ENCODE data around the gene MORN5. TPM values are rescaled to one million over a fixed set of nuclear protein-coding genes. Genes with fewer than 3 reads are reported as not detected.

Gene MORN5
- total RNA-seq, 1 donor from 2014 or later, result not detected

DNA sequence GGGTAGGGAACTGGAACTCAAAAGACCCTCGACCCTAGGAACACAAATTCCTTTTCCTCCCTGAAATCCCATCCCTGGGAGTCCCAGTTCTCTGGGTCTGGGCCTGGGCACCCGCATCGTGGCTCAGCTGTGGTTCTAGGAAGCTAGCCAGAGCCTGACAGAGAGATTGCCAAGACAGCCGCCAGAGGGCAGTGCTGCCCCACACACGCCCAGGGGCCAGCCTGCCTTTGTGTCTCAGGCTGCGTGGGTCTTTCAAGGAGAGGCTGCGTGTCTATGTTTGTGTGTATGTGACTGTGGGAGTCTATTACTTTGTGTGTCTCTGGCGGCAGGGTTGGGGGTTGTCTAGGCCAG lies 34.6 kb upstream of the MORN5 start:
- peak; percentile 92 for DNase-seq

DNA sequence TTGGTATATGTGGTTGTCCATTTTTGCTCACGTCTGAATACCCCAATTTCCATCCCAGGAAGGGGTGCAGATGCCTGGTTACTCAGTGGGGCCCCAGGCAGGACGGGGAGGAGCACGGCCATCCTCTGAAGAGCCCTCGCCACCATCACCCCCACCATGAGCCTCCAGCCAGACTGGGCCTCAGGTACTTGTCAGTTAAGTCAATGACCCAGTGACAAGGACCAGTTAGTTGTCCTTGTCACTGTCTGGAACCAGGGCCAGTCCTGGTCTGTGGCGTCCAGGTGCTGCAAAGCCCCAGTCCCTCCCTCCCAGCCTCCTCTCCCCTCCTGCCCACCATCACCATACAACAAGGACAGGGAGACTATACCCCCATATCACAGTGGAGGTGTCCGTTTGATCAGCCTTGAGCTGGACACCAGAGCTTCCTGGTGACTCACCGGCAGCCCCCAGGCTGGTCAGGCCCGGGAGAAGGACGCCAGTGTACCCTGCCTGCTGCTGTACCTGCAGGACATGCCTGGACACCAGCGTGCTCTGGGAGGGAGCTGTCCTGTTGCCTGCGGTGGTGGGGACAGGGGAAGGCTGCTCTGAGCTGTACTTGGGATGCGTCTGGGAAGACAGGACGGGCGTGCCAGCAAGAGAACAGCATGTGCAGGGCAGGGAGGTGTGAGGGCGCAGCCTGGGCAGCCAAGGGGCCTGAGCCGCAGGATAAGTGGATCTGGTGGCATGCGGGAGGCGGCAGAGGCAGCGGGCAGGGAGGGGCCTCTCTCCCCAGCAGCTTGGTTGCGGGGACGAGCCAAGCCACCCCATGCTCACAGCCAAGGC lies 34.0 kb upstream of the MORN5 start:
- DNase-seq, result peak; percentile 54

DNA sequence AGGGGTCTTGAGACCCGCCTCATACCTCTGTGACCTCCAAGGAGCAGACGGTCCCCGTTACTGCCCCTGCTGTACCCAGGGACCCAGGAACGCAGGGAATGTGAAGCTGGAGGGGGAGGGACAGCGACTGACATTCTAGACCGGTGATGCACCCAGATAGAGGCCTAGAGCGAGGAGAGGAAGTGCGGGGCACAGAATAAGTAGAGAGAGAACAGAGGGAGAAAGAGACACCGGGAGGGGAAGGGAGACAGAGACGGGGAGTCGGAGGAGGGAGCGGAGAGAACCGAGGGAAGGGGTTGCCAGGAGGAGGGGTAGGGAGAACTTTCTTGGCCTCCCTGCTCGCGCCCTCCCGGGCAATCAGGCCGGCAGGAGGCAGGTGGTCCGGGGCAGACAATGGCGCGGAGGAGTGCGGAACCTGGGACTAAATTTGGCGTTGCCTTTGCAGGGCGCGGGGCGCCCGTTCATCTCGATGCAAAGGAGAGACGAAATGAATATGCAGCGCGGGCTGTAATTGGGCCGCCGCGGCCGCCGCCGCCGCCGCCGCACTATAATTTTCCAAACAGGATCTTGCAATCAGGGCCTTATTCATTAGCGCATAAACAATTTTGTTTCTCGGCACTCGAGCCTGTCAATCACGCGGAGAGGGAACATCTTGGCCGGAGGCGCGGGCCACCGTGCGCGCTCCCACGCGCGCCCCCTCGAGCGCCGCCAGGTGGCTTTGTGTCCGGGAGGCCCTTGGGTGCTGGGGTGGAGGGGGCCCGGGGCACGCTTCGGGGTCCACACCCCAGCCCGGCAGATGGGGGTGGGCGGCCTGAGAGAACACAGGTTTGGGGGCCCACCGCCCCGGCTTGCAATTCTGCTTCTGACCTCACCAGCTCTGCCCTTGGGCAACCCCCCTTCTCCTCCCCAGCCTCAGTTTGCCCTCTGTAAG lies 33.1 kb upstream of the MORN5 start:
- DNase-seq, result no peak

DNA sequence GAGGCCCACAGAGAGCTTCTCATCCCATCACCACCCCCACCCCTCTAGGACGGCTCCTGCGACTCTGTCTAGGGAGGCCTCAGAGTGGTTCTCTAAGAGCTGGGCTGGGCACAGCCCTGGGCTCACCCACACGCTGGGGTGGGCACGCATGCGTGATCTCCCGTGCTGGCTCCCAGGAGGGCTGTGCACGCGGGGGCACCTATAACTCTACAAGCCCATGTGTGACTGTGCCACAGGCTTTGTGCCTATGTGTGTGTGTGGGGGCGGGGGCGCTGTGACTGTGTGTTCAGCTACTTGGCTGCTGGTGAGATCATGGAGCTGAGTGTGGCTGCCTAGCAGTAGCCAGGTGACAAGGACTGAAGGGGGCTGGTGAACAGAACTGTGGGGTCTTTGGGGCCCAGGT lies 32.3 kb upstream of the MORN5 start:
- peak; percentile 34 for DNase-seq

DNA sequence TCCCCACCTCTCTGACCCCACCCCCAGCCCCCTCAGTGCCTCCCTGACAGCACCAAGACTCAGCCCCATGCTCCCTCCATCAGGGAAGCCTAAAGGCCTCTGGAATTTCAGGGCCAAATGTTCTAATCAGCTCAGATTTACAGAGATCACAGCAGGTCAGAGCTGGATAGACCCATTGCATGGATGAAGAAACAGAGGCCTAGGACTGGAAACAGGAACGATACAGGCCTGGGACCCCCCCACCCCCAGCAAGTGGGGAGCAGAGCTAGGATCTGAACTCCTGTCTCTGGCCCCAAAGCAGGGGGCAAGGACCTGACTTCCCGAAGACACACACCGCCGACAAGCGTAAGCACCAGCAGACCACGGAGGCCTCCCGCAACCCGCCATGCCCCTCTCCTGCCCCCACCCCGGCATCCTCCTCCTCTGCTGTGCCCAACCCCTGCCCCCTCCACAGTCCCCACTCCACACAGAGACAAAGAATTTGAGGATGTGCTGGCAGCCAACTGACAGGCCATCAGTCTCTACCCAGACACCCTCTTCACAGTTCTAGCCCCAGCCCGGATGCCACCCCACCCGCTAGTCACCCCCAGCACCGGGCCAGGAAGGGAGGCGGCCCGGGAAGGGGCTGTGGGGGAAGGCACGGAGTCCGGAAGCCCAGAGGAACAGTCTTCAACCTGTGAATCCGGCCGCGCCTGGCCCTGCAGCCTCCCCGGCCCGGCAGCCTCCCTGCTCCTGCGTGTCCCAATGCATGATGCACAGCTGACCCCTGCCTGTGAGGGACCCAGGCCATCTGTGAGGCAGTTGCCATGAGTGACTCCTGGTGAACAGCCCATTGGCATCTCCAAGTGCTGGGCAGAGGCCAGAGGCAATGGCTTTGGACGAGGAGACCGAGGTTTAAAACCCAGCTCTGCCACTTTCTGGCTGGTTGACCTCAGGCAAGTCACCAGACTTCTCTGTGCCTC lies 31.4 kb upstream of the MORN5 start:
- DNase-seq, result peak; percentile 37

DNA sequence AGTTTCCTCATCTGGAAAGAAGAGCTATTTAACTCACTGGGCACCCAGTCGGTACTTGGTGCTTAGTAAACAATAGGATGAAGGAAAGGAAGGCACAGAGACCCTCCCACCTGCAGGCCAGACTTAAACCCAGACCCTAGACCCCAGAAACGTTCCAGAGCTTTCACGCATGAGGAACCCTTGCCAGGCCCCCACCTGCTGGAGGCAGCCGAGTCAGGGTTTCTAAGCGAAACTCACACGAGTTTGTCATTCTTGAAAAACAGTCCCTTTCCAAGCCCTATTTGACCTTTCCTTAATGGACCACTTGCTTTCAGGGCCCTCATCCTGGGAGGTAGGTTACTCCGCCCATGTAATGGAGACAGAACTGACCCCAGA lies 30.8 kb upstream of the MORN5 start:
- DNase-seq, result no peak

DNA sequence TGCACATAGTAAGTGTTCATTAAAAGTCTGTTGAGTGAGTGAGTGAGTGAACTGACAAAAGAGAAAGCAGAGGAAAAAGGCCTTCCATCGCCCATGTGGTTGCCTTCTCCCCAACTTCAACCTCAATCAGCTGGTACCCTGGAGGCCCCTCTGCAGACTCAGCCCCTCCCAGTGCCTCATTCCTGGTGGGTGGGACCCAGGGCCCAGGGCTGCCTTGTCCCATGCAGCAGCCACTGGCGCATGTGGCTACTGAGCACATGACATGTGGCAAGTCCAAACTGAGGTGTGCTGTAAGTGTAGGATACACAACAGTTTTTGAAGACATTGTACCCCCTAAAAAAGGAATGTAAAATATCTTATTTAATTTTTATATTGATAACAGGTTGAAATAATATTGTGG lies 29.7 kb upstream of the MORN5 start:
- no peak for DNase-seq

DNA sequence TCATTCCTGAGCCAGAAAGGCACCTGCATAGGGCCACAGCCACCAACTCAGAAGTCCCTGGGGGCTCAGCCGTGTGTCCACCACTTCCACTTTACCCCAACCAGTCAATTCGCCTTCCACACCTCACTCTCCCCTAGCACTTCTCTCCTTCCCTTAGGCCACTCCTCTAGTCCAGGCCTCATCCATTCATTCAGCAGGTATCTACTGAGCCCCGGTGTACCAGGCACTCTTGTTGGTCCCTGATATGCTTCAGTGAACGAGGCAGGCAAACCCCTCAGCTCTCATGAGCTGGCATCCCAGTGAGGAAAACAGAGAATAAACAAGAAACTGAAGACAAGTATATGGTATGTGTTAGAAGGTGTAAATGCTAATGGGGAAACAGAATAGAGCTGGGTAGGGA lies 28.9 kb upstream of the MORN5 start:
- no peak for DNase-seq

DNA sequence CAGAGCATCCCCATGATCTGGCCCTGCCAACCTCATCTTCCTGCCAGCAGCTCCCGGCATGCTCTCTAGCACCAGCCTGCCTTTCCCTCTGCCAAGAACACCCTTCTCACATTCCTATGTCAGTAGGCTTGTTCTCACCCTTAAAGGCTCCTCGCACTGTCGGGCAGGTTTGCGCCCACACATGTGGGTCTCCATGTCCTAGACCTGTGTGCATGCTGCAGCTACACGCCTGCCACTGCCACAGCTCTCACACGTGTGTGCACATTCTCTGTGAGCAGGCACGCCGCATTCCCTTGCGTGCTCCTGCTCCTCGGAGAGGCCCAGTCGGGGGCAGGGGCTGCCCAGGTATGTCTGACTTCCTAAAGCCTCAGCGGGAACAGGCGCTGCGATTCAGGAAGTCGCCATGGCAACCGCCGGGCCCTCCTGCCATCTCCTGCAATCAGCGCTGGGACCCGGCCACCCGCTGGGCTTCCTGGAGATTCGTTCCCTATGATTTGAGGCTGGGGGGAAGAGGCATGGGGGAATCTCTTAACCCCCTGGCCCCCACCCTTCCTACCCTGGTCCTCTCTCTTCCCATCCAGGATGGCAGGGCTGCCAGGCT lies 28.2 kb upstream of the MORN5 start:
- DNase-seq, result no peak

DNA sequence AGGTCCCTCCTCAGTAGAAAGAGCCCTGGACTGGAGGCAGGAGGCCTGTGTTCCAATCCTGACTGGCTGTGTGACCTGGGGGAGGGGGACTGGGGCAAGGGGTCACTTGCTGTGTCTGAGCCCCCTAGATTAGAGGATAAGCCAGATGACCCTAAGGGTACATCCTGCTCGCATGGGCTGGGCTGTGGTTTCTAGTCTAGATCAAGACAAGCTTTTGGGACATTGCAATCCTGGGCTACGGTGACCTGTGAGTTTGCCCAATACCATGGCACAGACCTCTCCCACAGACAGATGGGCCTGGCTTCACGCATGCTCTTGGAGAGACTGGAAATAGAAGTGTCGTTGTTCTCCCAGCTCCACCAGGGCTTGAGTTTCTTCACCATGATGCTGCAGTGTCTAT lies 27.2 kb upstream of the MORN5 start:
- no peak for DNase-seq

DNA sequence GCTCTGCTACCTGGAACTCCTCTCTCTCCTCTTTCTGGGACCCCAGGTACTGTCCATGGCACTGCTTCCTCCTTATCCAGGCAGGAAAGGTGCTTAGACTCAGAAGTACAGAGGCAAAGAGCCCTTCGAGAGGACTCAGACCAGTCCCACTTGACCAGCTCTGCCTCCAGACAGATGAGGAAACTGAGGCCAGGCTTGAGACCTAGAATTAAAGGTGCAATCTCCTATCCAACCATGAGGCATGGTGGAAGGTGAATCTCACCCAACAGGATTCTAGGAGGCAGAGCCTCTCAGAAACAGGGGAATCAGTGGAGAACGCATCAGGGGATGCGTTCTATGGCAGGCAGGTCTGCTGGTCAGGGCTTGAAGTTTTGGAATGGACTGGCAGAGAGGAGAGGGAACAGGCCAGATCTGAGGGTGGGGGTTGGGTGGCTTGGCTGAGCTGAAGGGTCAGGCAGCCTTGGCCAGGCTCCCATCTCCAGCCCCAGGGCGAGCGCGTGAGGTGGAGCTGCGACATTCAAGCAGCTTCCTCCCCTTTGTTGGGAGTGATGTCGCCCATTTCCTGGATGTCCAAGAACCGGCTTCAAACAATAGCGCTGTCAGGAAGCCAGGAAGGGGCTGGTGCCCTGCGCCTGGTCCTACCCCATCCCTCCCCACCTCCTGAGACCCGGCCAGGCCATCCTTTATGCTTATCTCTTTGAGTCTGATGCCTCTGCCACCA lies 26.3 kb upstream of the MORN5 start:
- DNase-seq, result peak; percentile 78

DNA sequence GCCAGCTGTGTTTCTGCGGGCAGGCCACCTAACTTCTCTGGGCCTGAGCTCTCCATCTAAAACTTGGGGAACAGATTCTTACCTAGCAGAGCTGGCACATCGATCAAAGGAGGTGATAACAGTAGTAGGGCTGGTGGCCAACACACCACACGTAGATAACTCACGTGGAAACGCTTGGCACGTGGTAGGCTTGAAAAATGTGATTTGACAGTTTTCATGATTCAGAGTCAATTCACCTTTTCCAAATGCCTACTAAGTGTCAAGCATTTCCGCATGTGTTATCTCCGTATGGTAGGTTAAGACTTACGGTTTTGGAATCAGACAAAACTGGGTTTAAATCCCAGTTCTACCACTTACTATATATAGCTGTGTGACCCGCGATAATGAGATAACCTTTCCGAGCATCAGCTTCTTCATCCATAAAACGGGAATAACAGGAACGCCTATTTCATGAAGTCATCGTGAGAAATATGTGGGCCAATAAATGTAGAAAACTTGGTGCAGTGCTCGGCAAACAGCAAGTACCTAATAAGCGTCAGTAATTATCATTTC lies 25.6 kb upstream of the MORN5 start:
- peak; percentile 49 for DNase-seq

DNA sequence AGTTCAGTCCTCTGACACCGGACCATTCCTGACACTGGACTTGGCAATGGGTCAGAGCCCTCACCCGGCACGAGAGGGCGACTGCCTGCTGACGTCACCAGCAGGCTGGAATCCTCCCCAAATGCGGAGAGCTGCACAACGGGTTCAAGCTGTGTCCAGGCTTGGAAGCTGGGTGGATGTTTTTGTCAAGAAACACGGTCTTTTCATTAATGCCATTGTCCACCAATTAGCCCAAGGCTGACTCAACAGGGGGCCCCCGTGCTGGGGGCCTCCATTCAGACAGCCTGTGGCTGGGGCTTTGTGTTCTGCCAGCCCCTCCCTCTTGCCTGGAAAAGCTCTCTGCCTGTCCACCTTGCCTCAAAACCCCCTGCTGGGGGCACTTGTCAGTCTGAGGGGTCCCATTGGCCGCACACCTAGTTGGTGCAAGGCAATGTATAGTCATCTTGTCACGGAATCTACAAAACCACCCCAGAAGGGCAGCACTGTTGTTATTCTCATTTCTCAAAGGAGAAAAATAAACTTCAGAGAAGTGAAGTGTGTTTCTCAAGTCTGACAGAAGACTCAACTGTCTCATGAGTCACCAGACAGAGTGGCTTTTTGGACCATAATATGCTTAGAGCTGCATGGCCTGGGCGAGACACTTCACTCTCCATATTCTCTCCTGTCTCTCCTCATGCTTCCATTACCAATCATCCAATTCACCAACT lies 24.7 kb upstream of the MORN5 start:
- DNase-seq, result peak; percentile 43

DNA sequence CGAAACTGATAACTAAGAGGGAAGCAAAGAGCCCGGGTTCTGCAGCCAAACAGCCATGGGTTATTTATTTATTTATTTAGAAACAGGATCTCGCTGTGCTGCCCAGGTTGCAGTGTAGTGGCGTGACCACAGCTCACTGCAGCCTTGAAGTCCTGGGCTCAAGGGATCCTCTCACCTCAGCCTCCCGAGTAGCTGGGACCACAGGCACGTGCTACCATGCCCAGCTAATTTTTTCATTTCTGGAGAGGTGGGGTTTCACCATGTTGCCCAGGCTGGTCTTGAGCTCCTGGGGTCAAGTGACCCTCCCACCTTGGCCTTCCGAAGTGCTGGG lies 24.2 kb upstream of the MORN5 start:
- DNase-seq, result no peak

DNA sequence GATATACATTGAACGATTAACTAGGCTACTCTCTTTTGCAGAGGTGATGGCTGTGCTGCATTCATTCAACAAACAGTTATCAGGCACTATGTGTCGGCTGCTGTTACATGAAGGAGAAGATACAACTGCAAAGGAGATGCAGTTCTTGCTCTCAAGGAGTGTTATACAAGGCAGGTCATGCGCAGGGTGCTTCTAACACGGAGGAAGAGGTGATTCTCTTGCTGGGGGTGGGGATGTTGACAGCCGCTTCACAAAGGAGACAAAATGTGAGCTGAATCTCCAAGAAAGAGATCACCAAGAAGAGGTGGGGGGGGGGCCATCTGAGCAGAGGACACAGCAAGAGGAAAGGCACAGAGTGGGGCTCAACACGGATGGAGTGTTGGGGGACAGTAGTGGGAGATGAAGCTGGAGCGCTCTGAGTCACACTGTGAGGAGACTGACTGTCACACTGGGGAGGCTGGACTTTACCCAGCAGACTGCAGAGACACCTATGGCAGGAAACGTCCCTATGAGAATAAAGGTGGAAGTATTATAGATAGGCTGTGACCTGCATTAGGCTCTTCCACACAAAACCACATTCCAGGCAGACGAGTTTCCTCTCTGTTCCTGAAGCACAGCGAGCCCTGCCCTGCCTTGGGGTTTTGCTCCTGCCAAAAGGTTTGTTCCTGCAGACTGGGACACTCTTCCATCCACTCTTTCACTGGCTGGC lies 21.0 kb upstream of the MORN5 start:
- no peak for DNase-seq

DNA sequence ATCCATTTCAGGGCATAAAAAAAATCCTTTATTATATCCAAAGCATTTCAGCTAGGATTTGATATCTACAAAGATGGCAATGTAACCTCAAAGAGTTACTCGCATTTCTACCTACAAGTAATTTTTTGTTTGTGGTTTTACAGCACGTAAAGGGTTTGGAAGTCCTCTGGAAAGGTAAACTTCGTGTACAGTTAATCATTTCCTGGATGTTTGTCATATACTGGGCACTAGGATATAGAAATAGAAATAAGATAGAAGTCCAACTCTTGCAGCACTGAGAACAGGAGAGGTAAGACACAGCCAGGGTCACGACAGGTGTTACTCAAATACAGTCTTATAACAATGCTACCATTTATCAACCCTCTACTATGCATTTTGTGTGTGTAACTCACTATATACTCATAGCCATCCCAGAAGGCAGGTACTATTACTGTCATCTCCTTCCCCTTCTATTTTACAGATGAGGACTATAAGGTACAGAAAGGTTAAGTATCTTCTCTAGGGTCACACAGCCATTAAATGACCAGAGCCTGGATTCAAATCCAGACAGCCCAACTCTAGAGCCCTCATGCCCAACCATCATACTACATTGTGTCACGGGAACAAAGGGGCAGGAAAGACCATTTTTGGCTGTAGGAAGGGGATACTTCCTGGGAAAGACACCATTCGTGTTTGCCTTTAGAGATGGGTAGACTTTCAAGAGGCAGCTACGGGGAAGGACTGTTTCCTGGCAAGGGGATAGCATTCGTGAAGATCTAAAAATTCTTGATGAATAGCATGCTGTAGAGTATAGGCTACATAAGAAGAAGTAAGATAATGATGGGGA lies 19.1 kb upstream of the MORN5 start:
- DNase-seq, result no peak

DNA sequence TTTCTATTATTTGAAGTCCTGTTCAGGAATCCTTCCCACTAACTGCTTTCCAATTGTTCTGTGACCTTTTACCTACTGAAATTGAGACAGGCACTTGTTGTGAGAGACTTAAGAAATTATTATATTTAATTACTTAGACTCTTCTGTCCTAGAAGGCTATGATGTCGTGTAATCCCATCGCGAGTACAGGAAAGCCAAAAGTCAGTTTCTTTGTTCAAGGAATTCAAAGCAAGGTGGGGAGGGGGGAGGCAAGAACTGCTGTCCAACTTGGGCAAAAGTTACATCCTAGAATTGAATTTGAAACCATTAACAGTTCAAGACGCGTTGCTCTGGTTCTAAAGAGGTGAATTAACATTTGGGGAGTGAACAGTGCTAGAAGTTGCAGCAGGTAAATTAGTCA lies 18.0 kb upstream of the MORN5 start:
- DNase-seq, result peak; percentile 53

DNA sequence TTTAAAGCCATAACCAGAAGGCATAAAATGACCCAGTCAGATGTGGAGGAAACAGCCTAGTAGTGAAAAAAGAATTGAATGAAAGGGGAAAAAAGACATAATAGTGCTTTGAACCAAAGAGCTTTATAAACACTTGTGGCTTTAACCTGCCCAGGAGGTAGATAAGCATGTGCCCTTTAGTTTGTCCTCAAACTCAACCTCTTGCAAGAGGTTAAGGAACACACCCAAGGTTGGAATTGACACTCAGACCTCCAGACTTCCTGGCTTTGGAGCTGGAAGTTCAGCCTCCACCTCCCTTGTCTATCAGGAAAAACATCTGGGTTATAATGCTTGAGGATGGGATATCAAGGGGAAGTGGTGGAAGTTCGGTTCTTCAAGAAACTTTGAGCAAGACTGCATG lies 16.4 kb upstream of the MORN5 start:
- peak; percentile 34 for DNase-seq

DNA sequence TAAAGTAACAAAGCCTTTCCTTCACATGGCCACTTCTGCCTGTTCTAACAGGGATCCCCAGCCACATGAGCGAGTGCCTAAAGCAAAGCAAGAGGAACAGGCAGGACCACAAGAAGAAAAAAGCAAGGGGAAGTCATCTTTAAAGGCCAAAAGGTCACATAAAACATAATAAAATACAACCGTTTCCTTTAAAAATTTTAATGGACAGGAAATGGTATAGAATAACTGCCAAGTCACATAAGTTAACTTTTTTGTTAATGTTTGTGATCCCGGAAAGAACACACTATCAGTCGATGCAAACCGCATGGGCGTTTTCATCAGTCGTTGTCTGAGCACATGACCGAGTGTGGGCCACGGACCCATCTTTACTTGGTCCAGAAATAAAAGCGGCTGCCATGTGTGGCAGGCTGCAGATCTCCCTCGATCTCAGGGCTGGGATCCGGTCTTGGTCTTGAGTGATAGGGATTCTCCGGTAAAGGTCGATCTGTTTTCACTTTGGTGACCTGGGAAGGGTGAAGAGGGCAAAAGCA lies 15.8 kb upstream of the MORN5 start:
- DNase-seq, result no peak

Measured in dermis blood vessel endothelial cell (primary cell).